NK-92 (cell line): ENCODE measurements around the gene PCGF5.
"Not testable (repeated sequence)": the region's sequence is repeated elsewhere in the genome, so short reads cannot be mapped to it uniquely, and the experiment has no call there.

Experiments
- DNase-seq: peaks from one replicate; lab custom pipeline; 2025; ENCODE audit not compliant: unreplicated experiment; lab: John Stamatoyannopoulos, UW

Gene PCGF5

DNA sequence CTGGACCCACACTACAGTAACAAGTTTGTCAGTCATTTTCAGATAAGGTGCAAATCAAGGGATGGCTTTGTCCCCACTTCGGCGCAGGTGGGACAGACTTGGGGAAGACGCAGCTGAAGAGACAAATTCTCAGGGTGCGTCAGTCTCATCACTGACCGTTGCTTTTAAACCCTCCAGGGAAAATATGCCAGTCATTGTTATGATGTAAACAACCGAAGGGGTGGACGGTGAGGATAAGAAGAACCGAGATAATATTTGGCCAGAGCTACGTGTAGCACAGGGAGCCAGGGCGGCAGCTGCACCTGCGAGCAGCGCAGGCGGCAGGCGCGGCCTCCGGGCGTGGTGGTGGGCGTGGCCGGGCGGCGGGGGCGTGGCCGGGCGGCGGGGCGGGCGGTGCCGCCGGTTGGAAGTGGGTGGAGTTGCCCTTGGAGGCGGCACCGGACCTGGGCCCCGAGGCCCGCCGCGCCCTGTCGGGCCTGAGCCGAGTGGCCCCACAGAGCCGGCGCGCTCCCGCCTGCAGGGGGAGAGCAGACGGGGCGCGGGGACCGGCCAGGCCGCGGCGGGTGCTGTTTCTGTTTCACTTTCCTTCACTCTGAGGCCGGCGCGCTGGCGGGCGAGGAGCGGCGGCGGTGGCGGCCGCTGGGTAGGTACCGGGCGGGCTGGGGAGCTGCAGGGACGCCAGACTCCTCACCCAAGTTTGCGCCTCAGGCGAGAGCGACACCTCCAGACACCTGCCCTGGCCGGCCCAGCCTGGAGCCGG, at the start of gene PCGF5:
Gene PCGF5 (plus strand): TSS at position 470 of the 760 bp plus-strand sequence. CDS start 2,209 bp downstream, outside the sequence.
- peak; percentile 20 for DNase-seq

DNA sequence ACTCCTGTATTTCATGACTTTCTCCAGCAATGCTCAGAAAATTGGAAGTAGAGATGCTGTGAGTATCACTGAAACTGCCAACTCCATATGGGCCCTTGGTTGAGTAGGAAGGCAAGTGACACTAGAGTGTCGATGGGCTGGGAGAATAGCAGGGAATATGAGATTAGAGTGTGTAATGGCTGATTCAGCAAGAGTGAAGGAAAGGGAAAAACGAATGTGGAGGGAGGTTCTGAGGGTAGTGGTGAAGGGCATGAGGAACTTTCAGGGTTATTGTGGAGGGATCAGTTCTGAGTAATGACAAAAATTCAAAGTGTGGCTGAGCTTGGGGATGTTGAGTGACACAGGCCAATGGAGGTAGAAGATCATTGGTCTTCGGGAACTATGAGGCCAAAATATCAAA, 49.0 kb upstream of the PCGF5 start:
- no peak for DNase-seq

DNA sequence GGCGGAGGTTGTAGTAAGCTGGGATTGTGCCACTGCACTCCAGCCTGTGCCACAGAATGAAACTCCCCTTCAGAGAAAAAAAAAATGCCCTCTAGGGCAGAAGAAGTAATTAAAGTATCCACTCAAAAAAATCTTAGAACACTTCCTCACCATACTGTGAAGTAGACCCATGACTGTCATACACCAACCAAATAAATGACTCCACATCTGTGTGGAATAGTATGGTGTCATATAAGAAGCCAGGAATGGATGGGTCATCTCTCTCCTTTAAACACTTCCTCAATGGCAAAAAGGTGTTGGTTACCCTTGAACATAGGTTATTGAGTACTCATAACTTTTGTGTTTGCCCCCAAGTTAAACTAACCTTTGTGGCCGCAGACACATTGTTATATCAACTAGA, 48.1 kb upstream of the PCGF5 start:
- DNase-seq = no peak

DNA sequence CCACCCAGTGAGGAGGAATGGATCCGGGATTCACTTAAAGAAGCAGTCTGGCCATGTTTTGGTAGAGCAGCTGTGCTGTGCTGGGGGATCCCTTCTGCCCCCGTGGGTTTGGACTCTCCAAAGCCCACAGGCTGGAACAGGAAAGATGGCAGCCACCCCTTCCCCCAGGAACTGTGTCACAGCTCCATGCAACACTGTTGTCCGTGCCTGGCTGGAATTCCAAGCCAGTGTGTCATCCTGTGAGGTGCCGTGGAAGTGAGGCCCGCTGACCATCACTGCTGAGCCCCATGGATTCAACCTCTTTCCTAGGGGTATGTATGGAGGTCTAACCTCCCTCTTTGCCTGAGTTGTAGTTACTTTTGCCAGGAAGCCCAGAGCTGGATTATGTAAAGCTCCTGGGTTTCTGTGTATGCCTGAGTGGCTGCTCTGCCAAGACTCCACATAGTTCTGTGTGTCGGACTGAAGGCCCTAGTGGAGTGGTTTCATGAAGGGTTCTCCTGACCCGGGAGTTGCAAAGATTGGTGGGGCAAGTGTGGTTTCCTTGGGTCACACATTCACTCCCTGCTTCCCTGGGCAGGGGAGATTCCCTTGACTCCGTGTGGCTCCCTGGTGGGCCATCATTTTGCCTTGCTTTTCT, 35.1 kb upstream of the PCGF5 start:
- DNase-seq = no peak

DNA sequence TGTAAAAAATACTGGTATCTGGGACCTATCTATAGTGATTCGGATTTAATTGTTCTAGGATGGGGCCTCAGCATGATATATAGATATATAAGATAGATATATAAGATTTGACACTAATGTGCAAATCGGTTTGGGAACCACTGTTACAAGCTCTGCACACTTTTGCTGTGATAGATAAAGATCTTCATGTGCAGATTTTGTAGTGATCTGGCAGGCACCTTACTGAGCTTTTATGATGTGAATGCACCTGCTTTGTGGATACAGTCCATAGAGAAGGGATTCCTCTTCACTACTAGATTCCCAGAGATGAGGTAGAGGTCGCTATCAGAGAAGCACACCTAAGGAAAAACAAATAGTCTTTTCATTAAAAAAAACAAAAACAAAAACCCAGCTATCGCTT, 33.3 kb upstream of the PCGF5 start:
- no peak for DNase-seq

DNA sequence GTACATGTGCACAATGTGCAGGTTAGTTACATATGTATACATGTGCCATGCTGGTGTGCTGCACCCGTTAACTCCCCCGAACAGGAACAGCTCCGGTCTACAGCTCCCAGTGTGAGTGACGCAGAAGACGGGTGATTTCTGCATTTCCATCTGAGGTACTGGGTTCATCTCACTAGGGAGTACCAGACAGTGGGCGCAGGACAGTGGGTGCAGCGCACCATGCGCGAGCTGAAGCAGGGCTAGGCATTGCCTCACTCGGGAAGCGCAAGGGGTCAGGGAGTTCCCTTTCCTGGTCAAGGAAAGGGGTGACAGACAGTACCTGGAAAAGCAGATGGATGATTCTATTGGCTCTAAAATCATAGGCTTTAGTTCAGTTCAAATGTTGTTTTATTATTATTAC, 32.5 kb upstream of the PCGF5 start:
- not testable (repeated sequence) for DNase-seq

DNA sequence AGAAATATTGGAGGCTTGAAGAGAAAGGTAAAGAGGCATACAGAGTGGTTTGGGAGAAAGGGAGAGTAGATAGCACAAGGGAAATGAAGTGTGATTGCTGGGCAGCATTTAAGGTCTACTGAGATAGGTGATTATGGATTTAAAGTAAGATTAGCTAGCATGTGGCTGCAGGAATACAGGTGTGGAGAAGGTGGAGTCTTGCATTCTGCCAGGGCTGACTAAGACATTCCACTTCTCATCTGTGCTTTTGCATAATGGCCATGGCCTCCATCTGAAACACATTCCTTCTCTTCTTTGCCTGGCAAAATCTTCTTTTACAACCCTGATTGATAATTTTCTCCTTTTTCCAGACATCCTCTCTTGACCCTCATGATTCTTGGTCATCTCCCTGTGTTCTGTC, 31.6 kb upstream of the PCGF5 start:
- no peak for DNase-seq

DNA sequence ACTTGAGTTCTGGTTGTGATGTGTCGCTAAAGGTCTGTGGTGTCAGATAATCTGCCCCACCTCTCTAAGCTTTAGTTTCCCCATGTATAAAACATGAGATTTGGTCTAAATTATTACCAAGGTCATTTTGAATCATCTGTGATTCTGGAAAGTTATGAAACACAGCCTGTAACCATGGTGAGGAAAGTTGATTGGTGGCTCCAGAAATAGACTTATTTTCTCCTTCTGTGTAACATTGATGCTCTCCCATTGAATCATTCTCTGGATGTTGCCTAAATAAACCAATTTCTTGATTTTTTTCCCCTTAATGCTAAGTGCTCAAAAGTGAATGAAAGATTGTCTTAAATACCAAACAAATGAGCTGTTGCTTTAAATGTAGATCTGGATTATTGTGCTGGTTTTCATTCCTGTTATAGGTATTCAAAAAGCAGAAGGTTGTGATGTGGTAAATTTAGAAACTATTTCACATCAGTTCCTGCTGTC, 30.0 kb upstream of the PCGF5 start:
- DNase-seq = no peak

DNA sequence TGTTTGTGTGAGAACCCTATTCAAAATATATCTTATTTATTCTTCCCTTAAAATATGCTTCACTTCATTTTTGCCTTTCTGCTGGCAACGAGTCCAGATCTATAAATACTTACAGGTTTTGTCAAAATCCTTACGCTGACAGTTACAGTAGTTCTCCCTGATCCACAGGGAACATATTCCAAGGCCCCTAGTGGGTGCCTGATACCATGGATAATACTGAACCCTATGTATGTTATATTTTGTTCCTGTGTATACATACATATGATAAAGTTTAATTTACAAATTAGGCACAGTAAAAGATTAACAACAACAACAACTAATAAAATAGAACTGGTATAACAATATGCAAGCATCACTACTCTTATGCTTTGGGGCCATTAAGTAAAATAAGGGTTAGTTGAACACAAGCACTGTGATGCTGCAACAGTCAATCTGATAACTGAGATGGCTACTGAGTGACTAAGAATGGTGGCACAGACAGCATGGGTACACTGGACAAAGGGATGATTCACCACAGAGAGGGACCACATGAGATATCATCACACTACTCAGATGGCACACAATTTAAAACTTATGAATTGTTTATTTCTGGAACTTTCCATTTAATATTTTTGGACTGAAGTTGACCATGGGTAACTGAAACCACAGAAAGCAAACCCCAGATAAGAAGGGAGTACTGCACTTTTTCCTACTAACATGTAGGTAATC, 29.4 kb upstream of the PCGF5 start:
- DNase-seq = no peak

DNA sequence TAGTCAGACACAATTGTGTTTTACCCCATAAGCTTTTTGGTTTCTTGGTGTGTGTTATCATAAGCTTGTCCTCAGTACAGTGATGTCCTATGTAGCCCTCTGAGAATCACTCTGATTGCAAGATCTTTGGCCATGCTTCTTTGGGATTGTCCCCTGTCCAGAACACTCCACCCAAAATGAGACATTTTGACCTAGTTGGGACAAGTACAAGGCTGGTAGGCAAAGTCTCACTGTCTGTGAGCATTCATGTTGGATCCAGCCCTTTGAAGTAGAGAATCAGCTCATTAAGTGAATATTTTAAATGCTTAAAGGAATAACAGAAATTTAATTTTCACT, 28.9 kb upstream of the PCGF5 start:
- no peak for DNase-seq

DNA sequence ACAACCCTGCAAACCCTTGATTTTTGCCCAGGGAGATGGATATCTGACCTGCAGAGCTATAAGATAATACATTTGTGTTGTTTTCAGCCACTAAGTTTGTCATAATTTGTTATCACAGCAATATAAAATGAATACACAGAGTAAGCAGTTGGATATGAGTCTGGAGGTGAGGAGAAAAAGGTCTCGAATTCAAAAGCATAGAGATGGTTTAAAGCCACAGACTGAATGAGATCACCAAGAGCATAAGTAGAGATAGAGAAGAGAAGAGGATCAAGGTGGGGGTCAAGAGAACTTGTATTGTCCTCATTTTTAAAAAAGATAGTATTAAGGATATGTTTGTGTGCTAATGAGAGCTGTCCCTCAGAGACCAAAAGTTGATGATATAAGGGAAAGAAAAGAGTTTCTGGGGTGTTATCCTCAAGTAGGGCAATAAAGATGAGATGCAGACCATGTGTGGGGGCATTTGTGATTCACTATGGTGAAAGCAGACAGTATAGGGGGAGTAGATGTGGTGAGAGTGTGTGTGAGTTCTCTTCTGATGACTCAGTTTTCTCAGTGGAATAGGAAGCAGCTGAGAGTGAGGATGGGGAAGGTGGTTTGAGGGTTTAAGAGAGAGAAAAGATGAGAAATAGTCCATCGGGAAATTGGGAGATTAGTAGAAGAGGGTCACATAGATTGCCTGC, 25.8 kb upstream of the PCGF5 start:
- DNase-seq = no peak

DNA sequence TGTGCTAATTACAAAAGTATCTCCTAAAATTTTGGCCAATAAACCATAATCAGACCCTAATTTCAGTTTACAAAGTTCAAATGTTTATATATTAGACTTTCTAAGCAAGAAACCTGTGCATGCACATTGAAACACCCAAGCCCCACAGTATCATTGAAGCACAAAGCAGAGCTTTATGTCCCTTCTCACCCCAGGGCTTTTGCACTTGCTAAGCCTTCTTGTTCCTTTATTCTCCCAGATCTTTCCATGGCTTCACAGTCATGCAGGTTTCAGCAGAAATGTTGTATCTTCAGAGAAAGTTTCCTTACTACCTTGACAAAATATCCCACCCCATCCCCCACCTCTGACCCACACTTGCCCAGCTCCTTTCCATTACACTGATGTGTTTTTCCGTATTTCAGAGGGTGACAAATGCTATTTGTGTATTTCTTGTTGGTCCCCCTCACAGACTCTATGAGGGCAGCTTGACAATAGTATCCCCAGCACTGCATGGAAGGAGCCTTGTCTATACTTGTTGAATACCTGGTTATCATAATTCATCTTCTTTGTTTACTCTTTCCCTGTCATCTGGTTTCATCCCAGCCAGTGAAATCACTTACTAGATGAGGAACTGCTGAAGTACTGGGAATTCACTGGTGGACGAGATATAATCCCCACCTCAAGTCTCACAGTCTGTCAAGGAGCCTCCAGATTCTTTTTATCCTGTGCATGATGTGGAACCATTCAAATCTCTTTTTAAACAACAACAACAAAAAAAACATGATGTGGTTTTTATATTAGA, 24.0 kb upstream of the PCGF5 start:
- no peak for DNase-seq

DNA sequence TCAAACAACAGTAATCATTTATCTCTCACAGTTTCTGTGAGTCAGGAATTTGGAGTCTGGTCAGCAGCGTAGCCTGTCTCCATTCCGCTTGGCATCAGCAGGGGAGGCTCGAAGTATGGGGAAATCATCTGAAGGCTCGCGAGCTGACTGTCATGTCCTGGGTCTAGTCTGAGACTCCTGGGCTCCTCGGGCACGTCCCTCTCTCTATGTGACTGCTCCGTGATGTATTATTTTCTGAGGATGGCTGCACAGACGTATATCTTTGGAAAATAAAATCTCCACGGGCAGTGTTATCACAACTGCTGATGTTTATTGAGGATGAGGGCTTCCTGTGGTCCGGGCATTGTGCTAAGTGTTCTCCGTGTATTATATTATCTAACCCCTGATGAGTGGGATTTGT, 23.3 kb upstream of the PCGF5 start:
- DNase-seq = no peak

DNA sequence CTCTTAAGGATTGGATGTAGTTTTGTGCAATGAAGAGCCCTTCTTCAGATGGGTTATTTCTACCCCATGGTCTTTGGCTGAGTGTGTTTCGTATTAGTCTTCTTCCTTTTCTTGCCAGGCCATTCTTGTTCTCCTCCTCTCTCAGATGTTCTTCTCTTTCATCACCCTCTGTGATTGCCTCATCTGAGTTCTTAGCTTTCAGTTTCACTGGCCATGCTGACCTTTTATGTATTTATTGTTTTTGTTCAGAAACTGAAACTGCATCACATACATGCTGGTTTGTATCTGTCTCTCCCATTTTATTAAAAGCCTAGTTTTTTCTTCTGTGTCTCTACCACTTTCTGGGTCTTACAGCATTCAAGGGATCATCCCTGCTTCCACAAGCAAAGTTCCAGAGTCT, 21.7 kb upstream of the PCGF5 start:
- DNase-seq = no peak

DNA sequence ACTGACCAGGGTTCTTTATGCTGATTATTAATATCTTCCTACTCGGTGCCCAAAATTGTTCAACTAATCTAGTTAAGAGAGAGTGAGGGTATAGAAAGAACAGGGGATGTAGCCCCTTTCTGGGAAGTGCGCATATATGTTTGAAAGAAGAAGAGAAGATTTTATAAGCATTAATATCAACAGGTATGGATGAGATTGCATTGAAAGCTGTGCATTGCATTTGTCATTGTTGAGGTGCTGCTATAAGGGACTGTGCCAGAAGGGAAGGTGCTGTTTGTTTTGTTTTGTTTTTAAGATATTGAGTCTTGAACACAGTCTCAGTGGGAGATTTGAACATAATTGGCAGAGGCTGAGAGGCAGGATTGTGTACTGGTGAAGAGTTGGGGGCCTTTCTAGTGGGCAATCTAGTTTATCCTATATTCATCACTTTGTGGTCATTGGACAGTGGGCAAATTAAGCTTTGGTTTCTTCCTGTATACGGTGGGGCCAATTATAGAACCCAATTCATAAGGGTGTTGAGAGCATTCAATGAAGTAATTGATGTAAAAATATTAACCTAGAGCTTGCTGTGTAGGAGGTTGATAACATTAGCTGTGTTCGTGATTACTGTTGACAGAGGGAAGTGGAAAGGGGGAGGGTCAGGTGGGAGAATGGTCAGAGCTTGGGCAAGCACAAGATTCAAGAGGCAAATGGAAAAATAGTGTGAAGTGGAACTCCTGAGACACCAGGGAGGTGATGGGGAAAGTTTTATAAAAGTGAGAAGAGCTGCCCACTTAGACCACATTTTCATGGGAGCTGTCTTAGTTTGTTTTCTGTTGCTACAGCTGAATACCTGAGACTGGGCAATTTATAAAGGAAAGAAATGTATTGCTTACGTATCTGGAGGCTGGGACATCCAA, 19.9 kb upstream of the PCGF5 start:
- no peak for DNase-seq

DNA sequence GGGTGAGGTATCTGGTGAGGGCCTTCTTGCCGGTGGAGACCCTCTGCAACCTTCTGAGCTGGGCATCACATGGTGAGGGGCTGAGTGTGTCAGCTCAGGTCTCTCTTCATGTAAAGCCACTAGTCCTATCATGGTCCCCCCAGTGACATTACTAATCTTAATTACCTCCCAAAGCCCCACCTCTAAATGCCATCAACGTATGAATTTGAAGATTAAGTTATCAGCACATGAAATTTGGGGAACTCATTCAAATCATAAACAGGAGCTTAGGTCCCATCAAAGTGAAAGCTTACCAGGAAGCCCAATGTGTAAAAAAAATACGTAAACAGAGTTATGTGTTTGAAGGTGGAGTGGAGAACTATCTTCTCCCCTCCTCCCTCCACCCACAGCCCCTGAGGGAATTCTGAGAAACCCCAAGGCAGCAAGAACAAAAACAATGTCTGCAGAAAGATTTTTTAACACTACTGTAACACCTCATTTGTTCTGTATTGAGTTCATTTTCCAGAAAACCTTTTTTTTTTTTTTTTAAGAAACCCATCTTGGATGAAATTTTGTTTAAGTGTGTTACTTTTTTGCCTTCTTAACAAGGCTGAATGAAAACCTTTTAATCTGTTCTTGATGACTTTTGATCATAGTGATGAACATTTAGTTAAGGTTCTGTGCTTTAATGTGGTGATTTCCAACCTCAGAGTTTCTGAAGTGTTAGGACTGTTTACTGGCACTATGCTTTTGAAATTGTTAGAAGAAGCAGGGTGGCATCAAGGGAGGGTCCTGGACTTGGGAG, 19.1 kb upstream of the PCGF5 start:
- no peak for DNase-seq

DNA sequence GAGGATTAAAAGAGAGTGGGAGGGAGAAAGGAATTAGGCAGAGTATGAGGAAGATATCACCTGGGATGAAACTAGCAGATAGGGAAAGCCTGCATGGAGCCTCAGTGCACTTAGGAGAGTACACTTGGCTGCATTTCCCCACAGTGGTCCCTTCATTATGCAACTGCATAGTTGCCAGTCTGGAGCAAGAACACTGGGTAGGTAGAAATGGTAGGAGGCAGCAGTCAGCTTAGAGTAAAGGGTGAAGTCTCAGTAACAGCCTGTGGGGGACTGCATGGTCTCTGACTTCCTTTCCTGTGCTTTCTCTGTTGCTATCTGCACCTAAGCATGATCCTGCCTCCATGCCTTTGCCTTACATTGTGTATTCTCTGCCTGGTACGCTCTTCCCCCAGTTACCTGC, 14.0 kb upstream of the PCGF5 start:
- DNase-seq = no peak

DNA sequence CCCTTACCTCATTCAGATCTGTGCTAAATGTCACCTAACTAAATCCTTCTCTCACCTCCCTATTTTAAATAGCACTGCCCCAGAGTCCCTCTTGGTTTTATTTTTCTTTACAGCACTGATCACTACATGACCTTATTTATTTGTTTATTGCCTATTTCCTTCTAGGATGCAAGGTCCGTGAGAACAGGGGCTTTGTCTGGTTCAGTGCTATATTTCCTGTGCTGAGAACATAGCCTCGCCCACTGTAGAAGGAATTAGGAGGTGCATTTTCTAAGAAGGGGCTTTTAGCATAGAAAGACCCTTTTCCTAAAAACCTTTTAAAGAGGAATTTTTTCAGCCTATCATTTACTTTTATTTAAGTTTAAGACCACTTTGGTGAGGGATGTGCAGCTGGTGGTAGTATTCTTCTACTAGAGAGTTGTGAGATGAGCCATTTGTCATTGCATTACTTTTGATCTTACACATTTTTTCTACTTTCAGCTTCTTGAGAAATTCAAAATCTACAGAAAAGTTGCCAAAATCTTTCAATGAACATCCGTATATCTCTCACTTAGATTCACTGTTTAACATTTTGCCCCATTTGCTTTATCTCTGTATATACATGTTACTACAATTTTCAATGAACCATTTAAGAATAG, 13.5 kb upstream of the PCGF5 start:
- no peak for DNase-seq

DNA sequence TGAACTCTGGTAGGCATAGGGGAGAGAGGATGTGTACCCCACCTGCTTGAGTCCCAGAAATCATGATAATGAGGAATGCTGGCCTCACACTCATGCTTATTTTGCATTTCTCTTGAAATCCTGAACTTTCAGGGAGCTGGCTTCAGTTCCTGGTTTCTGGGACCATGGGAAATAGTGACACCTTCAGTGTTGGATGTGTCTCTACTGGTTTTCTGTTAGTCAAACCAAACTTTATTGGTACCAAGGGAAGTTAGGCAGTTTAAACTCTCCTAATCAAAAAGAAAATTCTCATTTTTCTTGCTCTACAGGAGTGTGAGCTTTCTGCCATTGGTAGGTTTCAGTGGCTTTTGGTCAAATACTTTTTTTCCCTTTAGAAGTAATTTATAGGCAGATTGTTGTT, 11.8 kb upstream of the PCGF5 start:
- no peak for DNase-seq
